HG02571 (cell line): ENCODE measurements around the gene CASP9.

Experiments
- ATAC-seq: cut with Tn5 transposase; IDR thresholded peaks from one replicate; pipeline ENCODE4 v1.9.1; 2021; ENCODE audit warnings: mild to moderate bottlenecking, moderate library complexity; ENCODE audit not compliant: unreplicated experiment

The CASP9 gene

DNA sequence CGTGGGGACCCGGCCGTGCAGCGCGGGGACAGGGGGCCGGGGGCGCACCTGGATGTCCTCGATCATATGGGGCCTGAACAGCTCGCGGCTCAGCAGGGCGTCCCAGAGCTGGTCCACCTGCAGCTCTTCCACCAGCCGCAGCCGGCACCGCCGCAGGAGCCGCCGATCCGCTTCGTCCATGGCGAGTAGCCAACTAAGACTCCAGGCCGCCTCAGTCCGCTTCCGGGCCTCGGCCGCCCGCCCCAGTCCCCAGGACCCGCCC is at the start of gene CASP9:
CASP9 (minus strand) TSS at position 195 of the 262 bp plus-strand sequence; CDS start at position 180, 15 bp downstream.
- ATAC-seq, result no peak

DNA sequence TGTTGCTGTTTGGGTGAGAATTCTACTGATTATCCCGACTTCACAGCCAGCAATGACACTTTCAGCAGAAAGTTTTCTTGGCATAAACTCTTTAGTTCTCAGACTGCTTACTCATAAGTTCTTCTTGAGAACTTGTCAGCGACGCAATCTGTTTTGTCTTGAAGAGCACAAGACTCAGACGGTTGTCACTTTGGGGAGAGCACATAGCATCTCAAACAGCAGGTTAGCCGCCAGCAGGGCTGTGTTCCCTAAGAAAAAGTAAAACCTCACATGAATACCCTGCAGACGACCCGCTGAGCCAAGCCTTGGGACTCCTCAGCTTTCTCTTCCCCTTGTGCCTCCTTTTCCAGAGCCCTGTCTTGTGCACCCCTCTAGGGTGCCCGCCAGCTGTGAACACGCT is 49.5 kb upstream of the CASP9 start:
- no peak for ATAC-seq

DNA sequence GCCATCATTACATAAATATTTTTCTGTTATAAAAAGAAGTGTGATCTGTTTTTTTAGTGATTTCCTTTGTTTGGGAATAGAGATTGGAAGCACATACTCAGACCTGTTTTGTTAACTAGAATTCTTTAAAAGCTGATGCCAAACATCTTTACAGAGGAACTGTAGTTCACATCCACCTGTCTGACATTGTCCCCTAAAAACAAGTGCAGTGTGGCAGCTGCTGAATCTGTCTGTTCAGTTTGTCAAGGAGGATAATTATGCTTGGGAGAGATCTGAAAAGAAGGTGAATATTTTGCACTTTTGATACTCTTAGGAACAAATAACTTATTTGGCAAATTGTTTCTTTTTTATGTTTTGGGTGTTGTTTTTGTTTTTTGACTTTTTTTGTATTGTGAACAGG is 47.3 kb upstream of the CASP9 start:
- ATAC-seq, result no peak

DNA sequence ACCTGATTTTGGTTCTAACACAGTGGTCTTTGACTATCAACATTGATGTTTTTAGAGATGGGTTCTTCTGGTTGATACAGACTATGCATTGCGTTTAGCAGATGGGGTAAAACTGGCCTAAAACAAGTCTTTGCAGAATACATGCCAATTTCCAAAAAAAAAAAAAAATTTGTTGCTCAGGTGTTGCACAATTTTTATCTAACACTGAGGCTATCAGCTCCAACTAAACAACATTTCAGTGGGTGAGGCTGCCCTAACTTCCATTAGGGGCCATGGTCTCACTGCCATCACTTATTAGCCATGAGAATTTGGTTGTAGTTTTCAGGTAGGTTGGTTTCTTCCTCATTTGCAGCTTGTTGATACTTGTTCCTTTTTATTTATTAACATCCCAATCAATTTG is 46.8 kb upstream of the CASP9 start:
- ATAC-seq, result no peak

DNA sequence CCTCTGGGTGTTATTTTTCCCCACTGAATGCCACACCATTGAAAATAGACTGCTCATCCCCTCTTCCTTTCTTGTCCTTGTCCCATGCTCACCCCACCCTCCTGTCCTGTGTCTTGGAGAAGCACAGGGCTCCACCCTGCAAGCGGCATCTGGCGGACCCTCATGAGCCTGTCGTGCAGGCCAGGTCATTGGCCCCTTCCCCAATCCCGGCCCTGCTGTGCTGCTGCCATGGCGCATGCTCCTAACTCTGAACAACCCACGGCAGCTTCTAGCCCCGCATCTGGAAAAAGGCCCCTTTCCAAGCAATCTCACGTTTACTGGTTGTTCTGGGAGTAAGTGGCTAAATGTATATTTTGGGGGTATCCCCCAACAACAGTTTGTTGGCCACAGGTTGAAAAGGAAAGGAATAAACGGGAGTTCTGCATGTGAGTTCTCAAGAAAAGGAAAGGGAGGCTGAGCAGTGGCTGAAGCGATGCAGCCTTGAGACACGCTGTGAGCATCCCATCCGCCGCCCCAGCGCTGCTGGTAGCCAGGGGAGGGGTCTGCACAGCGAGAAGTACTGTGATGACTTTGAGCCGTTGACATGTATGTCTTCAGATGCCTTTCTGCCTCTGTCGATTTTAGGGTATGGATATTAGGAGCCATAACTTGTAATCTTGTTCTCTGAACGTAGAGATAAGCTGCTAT is 44.5 kb upstream of the CASP9 start:
- ATAC-seq, result no peak

DNA sequence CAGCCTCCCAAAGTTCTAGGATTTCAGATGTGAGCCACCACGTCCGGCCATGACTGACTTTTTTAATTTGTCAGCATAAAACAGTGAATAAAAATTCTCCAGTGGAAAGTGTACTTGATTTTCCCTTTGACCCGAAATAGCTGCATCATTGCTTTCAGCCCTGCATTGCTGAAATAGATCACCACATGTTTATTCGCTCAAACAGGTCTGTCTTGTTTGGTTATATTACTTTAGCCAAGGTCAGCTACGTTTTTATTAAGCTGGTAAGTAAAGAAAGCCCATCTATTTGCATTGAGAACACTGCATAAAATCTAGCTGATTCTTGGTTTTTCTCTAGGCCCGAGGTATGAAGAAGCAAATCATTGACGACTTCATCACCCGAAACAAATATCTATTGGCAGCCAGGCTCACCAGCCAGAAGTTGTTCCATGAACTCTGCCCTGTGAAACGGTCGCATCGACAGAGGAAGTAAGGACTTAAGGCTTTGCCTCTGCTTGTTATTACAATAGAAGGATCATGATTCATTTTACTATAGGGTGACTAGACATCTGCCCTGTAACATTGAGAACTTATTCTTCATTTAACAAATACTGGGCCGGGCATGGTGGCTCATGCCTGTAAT is 35.3 kb upstream of the CASP9 start:
- no peak for ATAC-seq

DNA sequence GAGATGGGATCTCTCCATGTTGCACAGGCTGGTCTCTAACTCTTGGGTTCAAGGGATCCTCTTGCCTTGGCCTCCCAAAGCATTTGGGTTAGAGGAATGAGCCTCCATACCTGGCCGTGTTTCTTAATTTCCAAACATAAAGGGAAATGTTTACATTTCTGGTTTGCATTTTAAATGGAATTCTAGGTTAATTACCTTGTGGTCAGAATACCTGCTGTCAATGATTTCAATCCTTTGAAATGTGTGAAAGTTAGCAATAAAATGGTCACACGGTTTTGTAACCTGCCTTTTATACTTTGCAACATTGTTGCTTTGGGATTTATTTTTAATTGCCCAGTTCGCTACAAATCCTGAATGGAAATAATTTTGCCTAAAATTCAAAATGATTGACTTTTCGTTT is 34.5 kb upstream of the CASP9 start:
- no peak for ATAC-seq

DNA sequence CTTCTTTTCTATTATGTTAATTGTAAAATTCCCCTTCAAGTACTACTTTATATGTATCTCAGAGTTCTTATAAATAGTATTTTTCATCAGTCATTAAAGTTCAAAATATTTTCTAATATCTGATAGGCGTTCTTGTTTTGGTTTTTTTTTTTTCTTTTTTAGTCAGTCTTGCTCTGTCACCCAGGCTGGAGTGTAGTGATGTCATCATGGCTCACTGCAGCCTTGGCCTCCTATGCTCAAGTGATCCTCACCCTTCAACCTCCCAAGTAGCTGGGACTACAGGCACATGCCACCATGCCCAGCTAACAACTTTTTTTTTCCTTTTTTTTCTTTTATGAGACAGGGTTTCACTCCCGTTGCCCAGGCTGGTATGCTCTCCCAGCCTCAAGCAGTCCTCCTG is 33.6 kb upstream of the CASP9 start:
- ATAC-seq, result no peak

DNA sequence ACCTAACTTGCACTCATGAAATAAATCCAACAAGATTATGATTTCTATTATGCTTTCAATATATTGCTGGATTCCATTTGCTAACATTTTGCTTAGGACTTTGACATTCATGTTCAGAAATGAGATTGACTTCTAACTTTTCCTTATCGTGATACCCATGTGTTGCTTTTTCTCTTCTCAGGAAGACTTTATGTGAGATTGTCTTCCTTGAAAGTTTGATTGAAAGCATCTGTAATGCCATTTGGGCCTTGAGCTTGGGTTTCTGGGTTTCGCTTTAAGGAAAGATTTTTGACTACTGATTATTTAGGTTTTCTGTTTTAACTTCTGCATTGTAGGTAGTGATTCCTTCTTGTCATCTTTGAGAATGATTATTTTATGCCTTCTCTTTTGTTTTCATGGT is 33.0 kb upstream of the CASP9 start:
- ATAC-seq, result no peak

DNA sequence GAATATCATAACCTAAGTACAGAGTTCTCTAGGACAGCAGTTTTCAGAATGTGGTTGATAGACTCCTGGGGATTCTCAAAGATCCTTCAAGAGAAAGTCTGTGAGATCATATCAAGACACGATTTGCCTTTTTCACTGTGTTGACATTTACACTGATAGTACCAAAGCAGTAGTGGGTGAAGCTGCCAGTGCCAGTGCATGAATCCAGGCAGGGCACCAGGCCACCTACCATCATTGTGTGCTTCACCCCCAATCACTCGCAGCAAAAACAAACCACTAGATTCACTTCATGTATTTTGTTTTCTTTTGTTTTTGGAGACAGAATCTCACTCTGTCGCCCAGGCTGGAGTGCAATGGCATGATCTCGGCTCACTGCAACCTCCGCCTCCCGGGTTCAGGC is 26.6 kb upstream of the CASP9 start:
- ATAC-seq, result no peak

DNA sequence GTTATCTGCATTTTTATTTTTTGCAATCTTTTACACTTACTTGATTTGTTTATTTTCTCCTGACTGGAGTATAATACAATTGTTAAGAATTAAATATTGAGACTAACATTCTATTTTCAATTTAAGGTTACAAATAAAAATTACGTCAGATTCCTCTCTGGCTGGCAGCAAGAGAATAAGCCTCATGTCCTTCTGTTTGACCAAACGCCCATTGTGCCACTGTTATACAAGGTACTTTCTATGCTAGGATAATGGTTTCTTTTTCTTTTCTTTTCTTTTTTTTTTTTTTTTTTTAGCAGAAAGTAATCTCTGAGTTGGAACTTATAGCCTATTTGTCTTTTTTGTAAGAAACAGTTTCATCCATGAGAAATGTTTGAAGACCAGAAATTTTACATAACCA is 22.6 kb upstream of the CASP9 start:
- ATAC-seq, result no peak

DNA sequence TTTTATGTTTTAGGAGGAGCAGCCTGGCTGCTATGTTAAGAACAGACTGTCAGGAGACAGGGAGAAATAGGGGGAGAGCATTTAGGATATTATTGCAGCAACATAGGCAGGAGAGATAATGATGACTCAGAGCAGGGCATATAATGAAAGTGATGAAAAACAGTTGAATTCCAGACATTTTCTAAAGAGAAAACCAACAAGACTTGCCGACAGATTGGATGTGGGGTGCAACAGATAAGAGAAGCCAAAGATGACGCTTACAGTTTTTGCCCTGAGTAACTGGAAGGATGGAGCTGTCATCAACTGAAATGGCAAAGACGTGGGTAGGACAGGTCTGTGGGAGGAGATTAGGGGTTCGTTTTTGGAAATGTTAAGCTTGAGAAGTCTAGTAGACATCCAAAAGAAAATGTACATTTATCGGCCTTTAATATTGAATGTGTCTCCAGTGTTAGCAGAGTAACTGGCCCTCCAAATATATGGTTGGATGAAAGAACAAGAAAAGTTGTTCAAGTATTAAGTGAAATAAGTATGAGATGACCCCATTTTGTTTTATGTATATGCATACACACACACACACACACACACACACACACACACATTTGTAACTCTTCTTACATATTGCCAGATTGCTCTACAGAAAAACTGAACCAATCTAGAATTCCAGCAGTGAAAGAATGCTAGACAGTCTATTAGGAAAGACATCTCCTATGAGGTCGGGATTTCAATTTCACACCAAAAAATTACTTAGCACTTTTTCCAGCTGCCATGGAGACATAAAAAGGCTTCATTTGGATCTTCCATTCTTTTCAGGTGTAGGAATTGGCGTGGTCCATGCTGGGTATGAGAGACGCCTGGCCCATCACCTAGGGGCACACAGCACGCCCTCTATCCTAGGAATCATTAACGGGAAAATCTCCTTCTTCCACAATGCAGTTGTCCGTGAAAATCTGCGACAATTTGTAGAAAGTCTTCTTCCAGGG is 19.9 kb upstream of the CASP9 start:
- ATAC-seq, result no peak

DNA sequence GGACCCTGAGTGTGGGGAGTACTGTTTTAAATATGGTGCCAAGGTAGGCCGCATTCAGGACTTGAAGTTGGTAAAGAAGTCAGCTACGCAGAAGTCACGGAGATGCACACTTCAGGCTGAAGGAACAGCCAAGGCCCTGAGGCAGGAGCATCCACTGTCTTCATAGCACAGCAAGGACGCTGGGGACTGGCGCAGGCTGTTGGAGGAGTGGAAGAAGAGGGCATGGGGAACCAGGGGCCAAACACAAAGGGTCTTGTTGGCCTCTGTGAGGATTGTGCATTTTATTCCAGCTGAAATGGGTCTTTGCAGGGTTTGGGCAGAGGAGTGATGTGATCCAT is 19.2 kb upstream of the CASP9 start:
- no peak for ATAC-seq

DNA sequence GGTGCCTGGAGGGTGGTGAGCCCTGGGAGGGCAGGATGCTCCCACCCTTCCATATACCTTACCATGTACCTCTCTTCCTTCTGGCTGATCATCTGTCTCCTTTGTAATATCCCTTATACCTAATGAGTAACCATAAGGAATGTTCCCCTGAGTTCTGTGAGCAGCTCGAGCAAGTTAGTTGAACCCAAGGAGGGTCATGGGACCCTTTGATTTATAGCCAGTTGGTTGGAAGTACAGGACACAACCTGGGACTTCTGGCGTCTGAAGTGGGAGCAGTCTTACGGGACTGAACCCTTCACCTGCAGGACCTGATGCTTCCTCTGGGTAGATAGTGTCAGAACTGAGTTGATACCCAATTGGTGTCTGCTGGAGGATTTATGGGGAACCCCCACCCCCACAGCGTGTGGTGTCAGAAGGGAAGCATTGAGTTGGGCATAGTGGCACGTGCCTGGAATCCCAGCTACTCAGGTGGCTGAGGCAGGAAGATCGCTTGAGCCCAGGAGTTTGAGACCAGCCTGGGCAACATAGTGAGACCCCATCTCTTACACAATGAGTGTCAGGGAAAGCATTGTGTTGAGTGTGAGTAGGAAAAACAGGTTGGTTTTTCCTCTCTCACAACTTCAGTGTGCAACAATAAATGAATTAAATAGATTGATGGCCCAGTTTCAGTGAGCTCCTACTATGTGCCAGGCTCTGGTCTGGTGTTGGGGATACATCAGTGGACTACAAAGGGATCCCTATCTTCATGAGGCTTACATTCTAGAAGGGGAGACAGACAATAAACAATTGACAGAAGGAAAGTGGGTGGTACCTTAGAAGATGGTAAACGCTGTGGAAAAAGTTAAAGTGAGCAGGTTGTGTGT is 18.6 kb upstream of the CASP9 start:
- ATAC-seq, result no peak

DNA sequence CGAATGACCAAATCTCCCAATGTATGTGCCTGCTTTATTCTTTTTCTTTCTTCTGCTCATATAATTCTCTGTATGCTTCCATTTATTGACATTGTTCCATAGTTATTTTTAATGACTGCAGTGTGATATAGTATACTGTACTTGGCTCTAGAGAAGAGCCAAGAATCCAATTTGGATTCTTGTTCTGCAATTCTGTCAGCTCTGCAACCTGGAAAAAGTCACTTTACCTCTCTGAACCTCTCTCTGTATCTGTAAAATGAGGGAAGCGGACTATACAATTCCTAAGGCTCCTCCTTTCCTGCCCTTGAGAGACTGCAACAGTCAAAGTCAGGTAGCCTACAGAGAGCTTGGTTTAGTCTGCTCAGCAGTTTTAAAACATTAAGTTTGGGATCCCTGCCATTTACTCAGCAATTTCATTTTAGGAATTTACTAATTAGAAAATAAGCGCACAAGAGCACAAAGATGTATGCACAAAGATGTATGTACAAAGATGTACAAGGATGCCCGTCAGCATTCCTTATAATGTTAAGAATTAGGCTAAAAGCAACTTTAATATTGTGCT is 17.3 kb upstream of the CASP9 start:
- no peak for ATAC-seq

DNA sequence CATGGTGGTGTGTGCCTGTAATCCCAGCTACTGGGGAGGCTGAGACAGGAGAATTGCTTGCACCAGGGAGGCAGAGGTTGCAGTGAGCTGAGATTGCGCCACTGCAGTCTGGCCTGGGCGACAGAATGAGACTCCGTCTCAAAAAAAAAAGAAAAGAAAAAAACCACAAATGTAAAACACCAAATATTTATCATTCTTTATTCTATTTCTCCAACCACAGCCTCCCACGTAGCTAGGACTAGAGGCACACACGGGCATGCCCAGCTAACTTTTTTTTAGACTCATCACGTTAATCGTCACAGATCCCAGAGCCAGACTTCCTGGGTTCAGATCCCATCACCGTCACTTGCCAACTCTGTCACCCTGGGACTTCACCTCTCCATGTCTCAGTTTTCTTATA is 16.2 kb upstream of the CASP9 start:
- no peak for ATAC-seq

DNA sequence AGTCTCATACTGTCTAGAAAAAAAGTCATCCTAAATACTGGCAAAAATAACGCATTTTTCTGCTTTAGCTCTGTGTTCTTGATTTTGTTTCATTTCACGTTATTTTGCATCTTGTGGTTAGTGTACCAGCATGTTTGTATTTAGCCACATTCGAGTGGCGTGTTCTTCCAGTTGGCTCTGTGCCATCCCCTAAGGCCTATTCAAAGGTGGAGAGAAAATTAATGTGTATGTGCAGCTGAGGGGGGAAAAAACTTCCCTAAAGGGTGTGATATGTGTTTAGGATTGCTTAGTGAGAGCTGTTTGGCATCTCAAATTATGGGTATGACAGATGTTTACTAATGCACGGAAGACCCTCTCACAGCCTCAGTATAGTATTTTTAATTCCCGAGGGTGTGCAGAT is 14.8 kb upstream of the CASP9 start:
- no peak for ATAC-seq

DNA sequence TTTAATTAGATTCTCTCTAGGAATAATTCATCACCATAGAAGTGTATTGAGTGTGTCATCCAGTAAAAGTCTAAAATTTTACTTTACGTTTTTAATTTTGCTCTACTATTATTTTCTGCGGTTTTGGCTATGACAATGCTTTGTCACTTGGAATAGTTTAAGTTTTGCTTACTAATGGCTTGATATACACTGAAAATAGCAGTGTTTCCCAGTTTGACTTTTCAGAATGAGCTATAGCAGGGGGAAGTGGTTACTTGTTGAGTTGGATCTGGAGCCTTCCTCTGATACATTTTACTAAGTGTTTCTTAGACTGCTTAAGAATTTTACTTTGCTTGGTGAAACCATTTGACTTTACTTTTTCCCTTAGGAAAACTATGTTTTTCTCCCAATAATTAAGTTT is 7.7 kb upstream of the CASP9 start:
- no peak for ATAC-seq

DNA sequence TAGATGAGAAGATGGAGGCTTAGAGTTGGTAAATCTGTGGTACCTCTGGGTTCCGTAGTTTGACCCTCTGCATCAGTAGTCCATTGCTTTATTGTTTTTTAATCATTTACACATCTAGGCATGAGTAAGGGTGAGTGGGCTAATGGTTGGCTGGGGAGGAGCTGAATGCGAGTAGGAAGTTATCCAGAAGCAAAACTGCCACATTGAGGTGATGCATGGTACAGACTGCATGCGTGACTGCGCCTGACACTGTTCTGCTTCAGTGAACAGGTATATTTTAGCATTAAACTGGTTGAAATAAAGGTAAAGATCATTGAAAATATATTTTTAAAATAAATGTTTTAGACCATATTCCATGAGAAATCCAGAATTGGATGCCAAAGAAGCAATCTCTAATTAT is 7.0 kb upstream of the CASP9 start:
- no peak for ATAC-seq

DNA sequence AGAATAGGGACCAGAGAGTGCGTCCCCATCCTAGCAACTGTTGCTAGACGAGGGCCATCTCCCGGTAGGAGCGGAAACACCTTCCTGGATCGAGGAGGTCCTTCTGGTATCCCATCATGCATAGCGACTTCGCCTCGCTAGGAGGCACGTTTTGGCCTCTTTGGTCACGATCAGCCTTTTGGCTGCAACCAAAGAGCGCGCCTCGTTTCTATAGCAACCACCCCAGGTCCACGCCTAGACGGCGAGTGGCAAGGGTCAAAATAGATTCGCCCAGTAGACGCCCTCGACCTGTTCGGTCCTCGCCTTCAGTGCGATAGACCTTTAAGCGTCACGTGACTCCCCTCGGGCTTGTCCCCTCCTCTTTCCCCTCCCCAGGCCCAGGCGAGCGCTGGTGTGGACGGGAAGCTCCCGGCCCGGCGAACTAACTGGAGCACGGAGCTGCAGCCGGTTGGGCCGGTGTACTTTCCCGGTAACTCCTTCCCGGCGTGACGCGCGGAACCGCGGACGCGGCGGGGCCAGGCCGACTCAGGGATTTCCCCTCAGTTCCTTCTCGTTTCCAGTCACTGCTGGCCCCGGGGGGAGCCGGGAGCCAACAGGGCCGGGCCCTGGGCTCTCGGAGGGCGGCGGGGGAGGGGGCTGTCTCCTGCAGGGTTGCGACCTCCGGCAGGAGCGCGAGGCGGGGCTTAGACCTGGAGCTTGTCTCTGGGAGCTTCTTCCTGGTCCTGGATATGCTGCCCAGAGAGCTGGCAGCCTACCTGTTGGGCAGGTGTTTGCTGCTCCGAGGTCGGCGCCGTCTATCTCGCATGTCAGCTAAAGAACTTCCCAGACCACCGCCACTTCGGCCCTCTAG is 2.7 kb upstream of the CASP9 start, which contains the start of gene DNAJC16:
DNAJC16 (plus strand) TSS at position 359 of the 850 bp plus-strand sequence. CDS start 2,258 bp downstream, outside the sequence.
- peak; percentile 51 for ATAC-seq
